ENCODE measurements around the gene TWIST2.

- no peak for TF ChIP-seq POLR2AphosphoS5 (IDR thresholded peaks at IDR 0.05; ENCODE audit: low read depth, low read length)
- no peak for TF ChIP-seq SIN3A (IDR thresholded peaks at IDR 0.05; ENCODE audit: borderline replicate concordance, insufficient read depth, low read length)
- TF ChIP-seq, protein P1, sequence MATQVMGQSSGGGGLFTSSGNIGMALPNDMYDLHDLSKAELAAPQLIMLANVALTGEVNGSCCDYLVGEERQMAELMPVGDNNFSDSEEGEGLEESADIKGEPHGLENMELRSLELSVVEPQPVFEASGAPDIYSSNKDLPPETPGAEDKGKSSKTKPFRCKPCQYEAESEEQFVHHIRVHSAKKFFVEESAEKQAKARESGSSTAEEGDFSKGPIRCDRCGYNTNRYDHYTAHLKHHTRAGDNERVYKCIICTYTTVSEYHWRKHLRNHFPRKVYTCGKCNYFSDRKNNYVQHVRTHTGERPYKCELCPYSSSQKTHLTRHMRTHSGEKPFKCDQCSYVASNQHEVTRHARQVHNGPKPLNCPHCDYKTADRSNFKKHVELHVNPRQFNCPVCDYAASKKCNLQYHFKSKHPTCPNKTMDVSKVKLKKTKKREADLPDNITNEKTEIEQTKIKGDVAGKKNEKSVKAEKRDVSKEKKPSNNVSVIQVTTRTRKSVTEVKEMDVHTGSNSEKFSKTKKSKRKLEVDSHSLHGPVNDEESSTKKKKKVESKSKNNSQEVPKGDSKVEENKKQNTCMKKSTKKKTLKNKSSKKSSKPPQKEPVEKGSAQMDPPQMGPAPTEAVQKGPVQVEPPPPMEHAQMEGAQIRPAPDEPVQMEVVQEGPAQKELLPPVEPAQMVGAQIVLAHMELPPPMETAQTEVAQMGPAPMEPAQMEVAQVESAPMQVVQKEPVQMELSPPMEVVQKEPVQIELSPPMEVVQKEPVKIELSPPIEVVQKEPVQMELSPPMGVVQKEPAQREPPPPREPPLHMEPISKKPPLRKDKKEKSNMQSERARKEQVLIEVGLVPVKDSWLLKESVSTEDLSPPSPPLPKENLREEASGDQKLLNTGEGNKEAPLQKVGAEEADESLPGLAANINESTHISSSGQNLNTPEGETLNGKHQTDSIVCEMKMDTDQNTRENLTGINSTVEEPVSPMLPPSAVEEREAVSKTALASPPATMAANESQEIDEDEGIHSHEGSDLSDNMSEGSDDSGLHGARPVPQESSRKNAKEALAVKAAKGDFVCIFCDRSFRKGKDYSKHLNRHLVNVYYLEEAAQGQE (IDR thresholded peaks at IDR 0.05; ENCODE audit: insufficient read depth in 1 of 2, low read depth in 2 of 2, low read length in 2 of 2), result no peak
These were observed 69.1 kb downstream of the TWIST2 start for GRCh38 chr2:238916875-238917590.
